Measurements from ENCODE around the gene DIPK1B.

DNA sequence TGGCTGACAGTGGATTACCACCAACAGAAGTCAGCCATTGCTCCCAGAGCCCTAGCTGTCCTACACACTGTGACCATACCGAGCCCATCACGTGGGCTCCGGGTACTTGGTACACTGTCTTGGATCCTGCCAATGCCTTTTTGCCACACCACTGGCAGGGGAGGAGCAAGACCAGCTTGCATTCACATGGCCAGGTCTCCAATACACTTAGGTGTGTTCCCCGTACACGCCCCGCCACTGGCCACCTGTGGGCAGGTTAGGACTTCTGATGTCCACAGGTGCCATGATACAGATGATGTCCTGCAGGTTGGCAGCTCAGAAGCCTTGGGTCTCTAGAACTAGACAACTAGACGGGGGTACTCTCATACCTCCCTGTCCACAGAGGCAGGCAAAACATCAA, 5.4 kb upstream of the DIPK1B start:
- no peak for TF ChIP-seq POLR2A (IDR thresholded peaks at IDR 0.05)
- TF ChIP-seq, protein P1, sequence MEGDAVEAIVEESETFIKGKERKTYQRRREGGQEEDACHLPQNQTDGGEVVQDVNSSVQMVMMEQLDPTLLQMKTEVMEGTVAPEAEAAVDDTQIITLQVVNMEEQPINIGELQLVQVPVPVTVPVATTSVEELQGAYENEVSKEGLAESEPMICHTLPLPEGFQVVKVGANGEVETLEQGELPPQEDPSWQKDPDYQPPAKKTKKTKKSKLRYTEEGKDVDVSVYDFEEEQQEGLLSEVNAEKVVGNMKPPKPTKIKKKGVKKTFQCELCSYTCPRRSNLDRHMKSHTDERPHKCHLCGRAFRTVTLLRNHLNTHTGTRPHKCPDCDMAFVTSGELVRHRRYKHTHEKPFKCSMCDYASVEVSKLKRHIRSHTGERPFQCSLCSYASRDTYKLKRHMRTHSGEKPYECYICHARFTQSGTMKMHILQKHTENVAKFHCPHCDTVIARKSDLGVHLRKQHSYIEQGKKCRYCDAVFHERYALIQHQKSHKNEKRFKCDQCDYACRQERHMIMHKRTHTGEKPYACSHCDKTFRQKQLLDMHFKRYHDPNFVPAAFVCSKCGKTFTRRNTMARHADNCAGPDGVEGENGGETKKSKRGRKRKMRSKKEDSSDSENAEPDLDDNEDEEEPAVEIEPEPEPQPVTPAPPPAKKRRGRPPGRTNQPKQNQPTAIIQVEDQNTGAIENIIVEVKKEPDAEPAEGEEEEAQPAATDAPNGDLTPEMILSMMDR (IDR thresholded peaks at IDR 0.05), result no peak
